Measurements from ENCODE around the gene GFY.
"Not testable (repeated sequence)": the region's sequence is repeated elsewhere in the genome, so short reads cannot be mapped to it uniquely, and the experiment has no call there.

GFY gene

DNA sequence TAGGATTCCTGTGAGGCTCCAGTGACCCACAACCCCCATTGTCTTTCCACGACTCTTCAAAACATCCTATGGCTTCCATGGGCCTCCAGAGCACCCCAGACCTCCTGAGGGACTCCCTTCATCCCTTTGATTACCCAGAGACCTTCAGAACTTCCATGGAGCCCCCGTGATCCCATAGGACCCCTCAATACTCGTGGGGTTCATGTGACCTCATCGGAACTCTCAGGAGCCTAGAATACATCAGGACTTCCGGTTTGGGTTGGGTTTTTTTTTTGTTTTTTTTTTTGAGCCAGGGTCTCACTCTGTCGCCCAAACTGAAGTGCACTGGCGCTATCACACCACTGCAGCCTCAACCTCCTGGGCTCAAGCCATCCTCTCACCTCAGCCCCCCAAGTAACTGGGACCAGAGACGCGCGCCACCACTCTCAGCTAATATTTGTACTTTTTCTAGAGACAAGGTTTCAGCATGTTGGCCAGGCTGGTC lies 28.6 kb downstream of the GFY start:
- no peak for DNase-seq (ENCODE audit: insufficient read length, low spot score)
- TF ChIP-seq CTCF (IDR thresholded peaks at IDR 0.05; ENCODE audit: insufficient read depth, missing control alignments): no peak
- FAIRE-seq: no peak

DNA sequence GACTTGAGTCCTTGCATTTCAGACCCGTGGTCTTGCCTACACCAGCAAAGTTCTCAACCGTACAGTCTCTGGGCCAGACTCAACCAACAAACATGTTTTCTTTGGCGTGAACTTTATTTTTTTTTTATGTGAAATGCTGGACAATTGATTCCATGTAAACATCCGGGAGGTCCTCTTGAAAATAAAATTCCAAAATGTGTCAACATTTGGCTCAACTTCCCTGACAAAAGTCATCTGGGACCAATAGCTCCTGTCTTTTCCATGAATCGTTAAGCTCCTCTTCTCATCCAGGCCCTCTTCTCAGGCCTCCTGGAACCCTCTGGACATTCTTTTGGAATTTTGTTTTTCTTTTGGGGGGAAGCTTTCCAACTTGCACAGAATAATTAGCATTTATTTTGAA lies 30.6 kb downstream of the GFY start:
- no peak for FAIRE-seq
- TF ChIP-seq CTCF (IDR thresholded peaks at IDR 0.05; ENCODE audit: insufficient read depth, missing control alignments): no peak

GRCh38 chr19:49456326-49456725 lies 31.1 kb downstream of the GFY start:
- FAIRE-seq (no peak), DNase-seq (ENCODE audit: insufficient read length, low spot score) (no peak)
- TF ChIP-seq CTCF (IDR thresholded peaks at IDR 0.05; ENCODE audit: insufficient read depth, missing control alignments): no peak

More for the DNA sequence above, 30.6 kb downstream of the GFY start:
- DNase-seq (ENCODE audit: insufficient read length, low spot score): no peak

DNA sequence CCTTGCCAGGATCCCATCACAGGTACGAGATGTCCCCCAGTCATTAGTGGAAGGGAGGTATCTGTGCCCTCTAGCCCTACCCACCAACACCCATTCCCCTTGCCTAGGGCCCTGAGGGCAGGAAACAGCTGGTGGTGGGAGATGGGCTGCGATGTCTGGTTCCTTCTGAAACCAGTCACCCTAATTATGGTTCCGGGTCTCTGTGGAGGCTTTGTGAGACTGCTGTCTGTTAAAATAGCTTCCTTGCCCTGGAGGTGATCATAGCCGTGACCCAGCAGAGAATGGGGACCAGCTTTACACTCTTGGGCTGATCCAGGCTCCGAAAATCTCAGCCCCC lies 33.3 kb downstream of the GFY start:
- no peak for TF ChIP-seq CTCF (IDR thresholded peaks at IDR 0.05; ENCODE audit: insufficient read depth, missing control alignments)
- DNase-seq (ENCODE audit: insufficient read length, low spot score) (no peak), FAIRE-seq (no peak)

- FAIRE-seq: no peak
- DNase-seq (ENCODE audit: insufficient read length, low spot score): no peak
- TF ChIP-seq CTCF (IDR thresholded peaks at IDR 0.05; ENCODE audit: insufficient read depth, missing control alignments): no peak
Observed at GRCh38 chr19:49459388-49459787, 34.2 kb downstream of the GFY start.

DNA sequence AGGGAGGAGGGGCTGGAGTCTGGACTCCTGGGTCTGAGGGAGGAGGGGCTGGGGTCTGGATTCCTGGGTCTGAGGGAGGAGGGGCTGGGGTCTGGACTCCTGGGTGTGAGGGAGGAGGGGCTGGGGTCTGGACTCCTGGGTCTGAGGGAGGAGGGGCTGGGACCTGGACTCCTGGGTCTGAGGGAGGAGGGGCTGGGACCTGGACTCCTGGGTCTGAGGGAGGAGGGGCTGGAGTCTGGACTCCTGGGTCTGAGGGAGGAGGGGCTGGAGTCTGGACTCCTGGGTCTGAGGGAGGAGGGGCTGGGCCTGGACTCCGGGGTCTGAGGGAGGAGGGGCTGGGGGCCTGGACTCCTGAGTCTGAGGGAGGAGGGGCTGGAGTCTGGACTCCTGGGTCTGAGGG lies 35.9 kb downstream of the GFY start:
- DNase-seq (ENCODE audit: insufficient read length, low spot score); FAIRE-seq: not testable (repeated sequence)

DNA sequence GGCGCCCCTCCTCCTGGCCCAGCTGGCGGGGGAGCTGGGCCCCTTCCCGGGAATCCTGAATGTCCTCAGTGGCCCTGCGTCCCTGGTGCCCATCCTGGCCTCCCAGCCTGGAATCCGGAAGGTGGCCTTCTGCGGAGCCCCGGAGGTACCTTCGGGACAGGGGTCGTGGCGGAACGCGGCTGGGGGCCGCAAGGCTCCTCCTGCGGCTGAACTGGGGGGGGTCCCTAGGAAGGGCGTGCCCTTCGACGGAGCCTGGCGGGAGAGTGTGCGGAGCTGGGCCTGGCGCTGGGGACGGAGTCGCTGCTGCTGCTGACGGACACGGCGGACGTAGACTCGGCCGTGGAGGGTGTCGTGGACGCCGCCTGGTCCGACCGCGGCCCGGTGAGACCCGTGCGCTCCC lies 36.5 kb downstream of the GFY start:
- TF ChIP-seq CTCF (IDR thresholded peaks at IDR 0.05; ENCODE audit: insufficient read depth, missing control alignments): no peak
- FAIRE-seq (no peak), DNase-seq (ENCODE audit: insufficient read length, low spot score) (no peak)

- DNase-seq (ENCODE audit: insufficient read length, low spot score): no peak
- FAIRE-seq: no peak
- TF ChIP-seq CTCF (IDR thresholded peaks at IDR 0.05; ENCODE audit: insufficient read depth, missing control alignments): no peak
Observed at GRCh38 chr19:49462492-49462891, 37.3 kb downstream of the GFY start.

All from D721Med (cell line).